ENCODE data around the gene LARGE1.

DNA sequence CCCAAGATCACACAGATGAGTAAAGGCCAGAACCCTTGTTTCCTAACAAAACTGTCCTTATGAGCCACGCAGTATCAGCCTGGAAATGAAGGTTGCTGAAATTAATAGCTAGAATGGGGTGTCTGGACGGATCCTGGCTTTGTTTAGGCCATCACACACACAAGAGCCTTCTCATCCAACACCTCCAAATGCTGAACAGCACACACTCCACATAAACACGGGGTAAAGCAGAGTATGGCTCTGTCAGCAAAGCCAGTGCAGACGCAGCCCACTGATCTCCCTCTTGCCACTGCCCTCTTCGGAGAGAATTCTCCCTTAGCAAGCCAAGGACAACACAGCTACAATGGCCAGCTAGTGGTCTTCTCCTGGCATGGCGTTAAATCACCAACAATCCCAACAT, 469.5 kb downstream of the LARGE1 start:
- TF ChIP-seq, protein P1, sequence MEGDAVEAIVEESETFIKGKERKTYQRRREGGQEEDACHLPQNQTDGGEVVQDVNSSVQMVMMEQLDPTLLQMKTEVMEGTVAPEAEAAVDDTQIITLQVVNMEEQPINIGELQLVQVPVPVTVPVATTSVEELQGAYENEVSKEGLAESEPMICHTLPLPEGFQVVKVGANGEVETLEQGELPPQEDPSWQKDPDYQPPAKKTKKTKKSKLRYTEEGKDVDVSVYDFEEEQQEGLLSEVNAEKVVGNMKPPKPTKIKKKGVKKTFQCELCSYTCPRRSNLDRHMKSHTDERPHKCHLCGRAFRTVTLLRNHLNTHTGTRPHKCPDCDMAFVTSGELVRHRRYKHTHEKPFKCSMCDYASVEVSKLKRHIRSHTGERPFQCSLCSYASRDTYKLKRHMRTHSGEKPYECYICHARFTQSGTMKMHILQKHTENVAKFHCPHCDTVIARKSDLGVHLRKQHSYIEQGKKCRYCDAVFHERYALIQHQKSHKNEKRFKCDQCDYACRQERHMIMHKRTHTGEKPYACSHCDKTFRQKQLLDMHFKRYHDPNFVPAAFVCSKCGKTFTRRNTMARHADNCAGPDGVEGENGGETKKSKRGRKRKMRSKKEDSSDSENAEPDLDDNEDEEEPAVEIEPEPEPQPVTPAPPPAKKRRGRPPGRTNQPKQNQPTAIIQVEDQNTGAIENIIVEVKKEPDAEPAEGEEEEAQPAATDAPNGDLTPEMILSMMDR (IDR thresholded peaks at IDR 0.05) = no peak
- TF ChIP-seq ZFX (IDR thresholded peaks at IDR 0.05; ENCODE audit: borderline replicate concordance) = no peak
